Suprapubic skin (tissue), 4 donors: ENCODE results near the gene MCRIP1. TPM values are rescaled to one million over a fixed set of nuclear protein-coding genes. Genes with fewer than 3 reads are reported as not detected.

Source experiments
- DNase-seq, 2 donors: peaks; one replicate each; pipeline ENCODE4 v3.0.0-alpha.2; 2019; ENCODE audit warnings: low spot score in 2 of 2
- H3K27ac ChIP-seq: fragments of 200-600 bp; sonication (generic); one replicate; pipeline ENCODE4 v1.5.1; 2019
- H3K27me3 ChIP-seq: fragments of 200-600 bp; sonication (generic); one replicate; pipeline ENCODE4 v1.5.1; 2019
- H3K36me3 ChIP-seq: fragments of 200-600 bp; sonication (generic); one replicate; pipeline ENCODE4 v1.5.1; 2019
- H3K4me1 ChIP-seq: fragments of 200-600 bp; sonication (generic); one replicate; pipeline ENCODE4 v1.5.1; 2019
- H3K4me3 ChIP-seq: fragments of 200-600 bp; sonication (generic); one replicate; pipeline ENCODE4 v1.5.1; 2019; ENCODE audit warnings: mild to moderate bottlenecking
- H3K9me3 ChIP-seq: fragments of 200-600 bp; sonication (generic); one replicate; pipeline ENCODE4 v1.5.1; 2019
- EP300 ChIP-seq: sonication (generic); formaldehyde crosslinking; IDR thresholded peaks from one replicate; pipeline ENCODE4 v1.6.1; 2017; ENCODE audit warnings: antibody characterized with exemption
- POLR2A ChIP-seq, 2 donors: fragments of 450-650 bp; IDR thresholded peaks; one replicate each; pipeline ENCODE4 v1.6.1; 2017; ENCODE audit warnings: antibody characterized with exemption in 2 of 2, mild to moderate bottlenecking in 2 of 2, moderate library complexity in 2 of 2
- POLR2AphosphoS5 ChIP-seq, 3 donors: sonication (generic); formaldehyde crosslinking; IDR thresholded peaks; one replicate each; pipeline ENCODE4 v1.6.1; 2017; ENCODE audit warnings: antibody characterized with exemption in 3 of 3
- WGBS: methylation state at CpG from one replicate; pipeline ENCODE4 v1.1.5; 2018; 5-methylcytosine and 5-hydroxymethylcytosine counted together
- total RNA-seq, 4 donors: library from RNA; depleted of rRNA; stranded (reverse); fragments of >200 nt; gene quantifications; one replicate each; pipeline ENCODE4 v1.1.0, GENCODE V29; 2016
- TF ChIP-seq, protein P1 (sequence below), 2 donors: fragments of 200-600 bp in 1 of 2; fragments of 450-650 bp in 1 of 2; sonication (generic) in 1 of 2; IDR thresholded peaks; one replicate each; pipeline ENCODE4 v1.5.1; 2016 to 2019; ENCODE audit warnings: antibody characterized with exemption in 2 of 2, mild to moderate bottlenecking in 1 of 2, moderate library complexity in 1 of 2

Gene MCRIP1
- total RNA-seq, 4 donors from 2014 or later = 20.3 to 29.3 (median 27.4) TPM

GRCh38 chr17:81802856-81803643, 30.0 kb downstream of the MCRIP1 start:
- H3K36me3 ChIP-seq = no peaks in the 10 kb centered on the region
- H3K27me3 ChIP-seq = peaks cover 85% of the 10 kb centered on the region
- peaks cover 21% of the 10 kb centered on the region for H3K4me1 ChIP-seq
- no peak overlapping the region for H3K4me3 ChIP-seq
- 29% methylated on average over 26 of the region's 26 CpGs for WGBS
- H3K27ac ChIP-seq = no peak overlapping the region
- TF ChIP-seq EP300 (no peak), POLR2A (IDR thresholded peaks at IDR 0.05) (no peak)
- TF ChIP-seq, protein P1, sequence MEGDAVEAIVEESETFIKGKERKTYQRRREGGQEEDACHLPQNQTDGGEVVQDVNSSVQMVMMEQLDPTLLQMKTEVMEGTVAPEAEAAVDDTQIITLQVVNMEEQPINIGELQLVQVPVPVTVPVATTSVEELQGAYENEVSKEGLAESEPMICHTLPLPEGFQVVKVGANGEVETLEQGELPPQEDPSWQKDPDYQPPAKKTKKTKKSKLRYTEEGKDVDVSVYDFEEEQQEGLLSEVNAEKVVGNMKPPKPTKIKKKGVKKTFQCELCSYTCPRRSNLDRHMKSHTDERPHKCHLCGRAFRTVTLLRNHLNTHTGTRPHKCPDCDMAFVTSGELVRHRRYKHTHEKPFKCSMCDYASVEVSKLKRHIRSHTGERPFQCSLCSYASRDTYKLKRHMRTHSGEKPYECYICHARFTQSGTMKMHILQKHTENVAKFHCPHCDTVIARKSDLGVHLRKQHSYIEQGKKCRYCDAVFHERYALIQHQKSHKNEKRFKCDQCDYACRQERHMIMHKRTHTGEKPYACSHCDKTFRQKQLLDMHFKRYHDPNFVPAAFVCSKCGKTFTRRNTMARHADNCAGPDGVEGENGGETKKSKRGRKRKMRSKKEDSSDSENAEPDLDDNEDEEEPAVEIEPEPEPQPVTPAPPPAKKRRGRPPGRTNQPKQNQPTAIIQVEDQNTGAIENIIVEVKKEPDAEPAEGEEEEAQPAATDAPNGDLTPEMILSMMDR (IDR thresholded peaks at IDR 0.05) = no peak
- no peaks in the 10 kb centered on the region for H3K9me3 ChIP-seq
- DNase-seq = no peak

DNA sequence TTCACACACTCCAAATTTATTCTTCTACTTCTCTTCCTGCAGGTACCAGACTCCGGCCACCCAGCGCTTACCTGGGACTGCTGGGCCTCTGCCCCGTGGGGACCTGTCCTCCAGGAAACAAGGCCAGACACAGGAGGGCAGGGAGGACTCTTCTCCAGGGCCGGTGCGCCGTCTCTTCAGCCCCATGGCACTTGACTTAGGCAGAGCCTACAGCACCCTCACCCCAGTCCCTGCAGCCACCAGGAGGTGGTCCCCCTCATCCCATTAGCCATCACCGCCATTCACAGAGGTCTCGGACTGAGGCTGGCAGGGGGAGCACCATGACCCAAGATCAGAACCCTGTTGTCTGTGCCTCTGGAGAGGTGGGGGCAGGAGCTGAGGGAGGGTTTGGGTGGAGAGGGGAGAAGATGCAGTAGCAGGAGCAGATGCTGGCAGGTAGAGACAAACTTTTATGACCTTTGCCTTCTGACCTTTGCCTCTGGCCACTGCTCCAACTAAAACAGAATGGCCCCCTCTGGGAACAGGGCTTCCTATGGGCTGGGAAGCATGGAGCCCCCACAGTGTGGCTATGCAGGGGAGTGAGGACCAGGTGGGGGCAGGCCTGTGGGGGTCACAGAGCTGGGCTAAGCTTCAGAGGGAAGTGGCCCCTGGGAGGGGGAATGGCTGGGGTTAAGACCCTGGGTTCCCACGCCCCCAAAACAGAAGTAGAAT, 30.9 kb downstream of the MCRIP1 start:
- Histone ChIP-seq H3K36me3 (no peaks in the 10 kb centered on the region), H3K27me3 (peaks cover 77% of the 10 kb centered on the region), H3K9me3 (no peaks in the 10 kb centered on the region), H3K27ac (no peak overlapping the region), H3K4me1 (peaks cover 21% of the 10 kb centered on the region), H3K4me3 (no peak overlapping the region)
- TF ChIP-seq, protein P1 (IDR thresholded peaks at IDR 0.05) = no peak
- TF ChIP-seq POLR2AphosphoS5 (IDR thresholded peaks at IDR 0.05) (no peak), POLR2A (IDR thresholded peaks at IDR 0.05) (no peak), EP300 (no peak)
- 96% methylated on average over 7 of the region's 9 CpGs for WGBS
- DNase-seq = no peak

GRCh38 chr17:81801327-81801726, 31.8 kb downstream of the MCRIP1 start:
- WGBS = 88% methylated on average over 9 of the region's 9 CpGs

GRCh38 chr17:81794509-81794908, 38.6 kb downstream of the MCRIP1 start:
- WGBS = 39% methylated on average over 8 of the region's 8 CpGs
- no peak for DNase-seq
- TF ChIP-seq, protein P1 (IDR thresholded peaks at IDR 0.05) = no peak
- peaks cover 20% of the 10 kb centered on the region for H3K27me3 ChIP-seq
- H3K4me1 ChIP-seq = peaks cover 8% of the 10 kb centered on the region
- H3K36me3 ChIP-seq = no peaks in the 10 kb centered on the region
- H3K4me3 ChIP-seq = no peak overlapping the region
- H3K9me3 ChIP-seq = no peaks in the 10 kb centered on the region
- no peak overlapping the region for H3K27ac ChIP-seq

More at GRCh38 chr17:81801327-81801726, 31.8 kb downstream of the MCRIP1 start:
- no peak overlapping the region for H3K27ac ChIP-seq
- H3K27me3 ChIP-seq = peaks cover 68% of the 10 kb centered on the region
- H3K9me3 ChIP-seq = no peaks in the 10 kb centered on the region
- peaks cover 21% of the 10 kb centered on the region for H3K4me1 ChIP-seq
- no peak overlapping the region for H3K4me3 ChIP-seq
- TF ChIP-seq POLR2A (IDR thresholded peaks at IDR 0.05) = no peak
- no peak for TF ChIP-seq EP300
- TF ChIP-seq, protein P1 (IDR thresholded peaks at IDR 0.05) = no peak
- TF ChIP-seq POLR2AphosphoS5 (IDR thresholded peaks at IDR 0.05) = no peak
- no peaks in the 10 kb centered on the region for H3K36me3 ChIP-seq
- DNase-seq = no peak

GRCh38 chr17:81794074-81794476, 39.0 kb downstream of the MCRIP1 start:
- H3K9me3 ChIP-seq = no peaks in the 10 kb centered on the region
- peaks cover 18% of the 10 kb centered on the region for H3K27me3 ChIP-seq
- DNase-seq = no peak
- TF ChIP-seq EP300 (no peak), POLR2AphosphoS5 (IDR thresholded peaks at IDR 0.05) (no peak), POLR2A (IDR thresholded peaks at IDR 0.05) (no peak)
- TF ChIP-seq, protein P1 (IDR thresholded peaks at IDR 0.05) = no peak
- H3K4me3 ChIP-seq = no peak overlapping the region
- H3K27ac ChIP-seq = no peak overlapping the region
- 80% methylated on average over 3 of the region's 3 CpGs for WGBS
- peaks cover 8% of the 10 kb centered on the region for H3K4me1 ChIP-seq
- no peaks in the 10 kb centered on the region for H3K36me3 ChIP-seq
